NOMO-1 treated with DMSO at 0.1 percent for 48 hours (cell line): ENCODE data around the gene LMX1A.

Experiments
- DNase-seq: peaks from one replicate; lab custom pipeline; 2025; ENCODE audit not compliant: unreplicated experiment; lab: John Stamatoyannopoulos, UW

Gene LMX1A

GRCh38 chr1:165325460-165326203 is 30.9 kb downstream of the LMX1A start:
- no peak for DNase-seq

DNA sequence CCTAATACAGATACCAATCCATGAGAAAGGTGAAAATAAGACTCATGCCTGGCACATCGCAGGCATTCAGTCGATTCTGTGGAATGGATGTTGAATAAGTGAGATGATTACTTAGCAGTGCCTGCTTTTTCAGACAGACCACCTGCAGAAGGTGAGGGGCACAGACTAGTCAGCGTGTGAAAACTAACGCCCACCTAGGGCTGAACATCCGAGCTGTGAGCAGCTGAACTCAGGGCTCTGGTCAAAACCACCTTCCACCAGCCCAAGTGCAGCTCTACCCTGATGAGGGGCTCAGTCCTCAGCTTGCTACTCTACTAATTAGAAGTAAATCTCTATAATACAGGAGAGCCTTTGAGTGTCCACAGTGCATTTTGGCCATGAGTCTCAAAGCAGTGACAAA is 32.5 kb downstream of the LMX1A start:
- no peak for DNase-seq

DNA sequence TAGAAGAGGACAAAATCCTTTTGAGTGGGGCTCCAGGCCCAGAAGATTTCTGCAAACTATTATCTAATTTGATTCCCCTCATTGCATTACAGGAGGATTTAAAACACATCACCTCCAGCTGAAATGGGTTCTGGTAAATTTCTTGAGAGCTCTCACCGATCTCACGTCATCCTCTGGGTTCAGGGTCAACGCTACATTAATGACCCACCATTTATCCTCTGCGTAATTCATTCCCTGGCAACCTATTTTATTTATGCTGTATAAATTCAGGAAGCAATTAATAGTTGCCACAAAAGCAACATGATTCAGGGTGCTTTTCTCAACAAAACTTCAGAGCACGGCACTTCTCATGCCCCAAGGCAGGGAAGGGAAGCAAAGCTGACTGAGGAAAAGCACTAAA is 38.9 kb downstream of the LMX1A start:
- no peak for DNase-seq

GRCh38 chr1:165316153-165316772 is 40.3 kb downstream of the LMX1A start:
- no peak for DNase-seq

DNA sequence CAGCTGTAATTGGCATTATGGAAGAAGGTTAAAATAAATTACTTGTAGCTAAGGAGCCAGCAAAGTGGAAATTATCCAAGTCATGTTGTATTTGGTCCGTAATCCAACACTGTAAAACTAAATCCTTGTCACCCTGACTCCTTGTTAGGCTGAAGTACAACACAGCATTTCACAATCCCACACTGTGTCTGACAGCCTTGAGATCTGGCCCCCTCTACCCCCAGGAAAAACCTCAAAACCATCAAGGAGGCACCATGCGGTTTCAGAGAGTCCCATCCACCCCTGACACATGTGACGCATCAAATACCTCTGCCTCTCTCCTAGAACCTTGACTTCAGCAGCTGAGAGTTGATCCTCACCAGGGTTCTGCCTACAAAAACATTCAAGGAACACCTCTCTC is 41.0 kb downstream of the LMX1A start:
- no peak for DNase-seq

GRCh38 chr1:165313903-165314302 is 42.6 kb downstream of the LMX1A start:
- no peak for DNase-seq

DNA sequence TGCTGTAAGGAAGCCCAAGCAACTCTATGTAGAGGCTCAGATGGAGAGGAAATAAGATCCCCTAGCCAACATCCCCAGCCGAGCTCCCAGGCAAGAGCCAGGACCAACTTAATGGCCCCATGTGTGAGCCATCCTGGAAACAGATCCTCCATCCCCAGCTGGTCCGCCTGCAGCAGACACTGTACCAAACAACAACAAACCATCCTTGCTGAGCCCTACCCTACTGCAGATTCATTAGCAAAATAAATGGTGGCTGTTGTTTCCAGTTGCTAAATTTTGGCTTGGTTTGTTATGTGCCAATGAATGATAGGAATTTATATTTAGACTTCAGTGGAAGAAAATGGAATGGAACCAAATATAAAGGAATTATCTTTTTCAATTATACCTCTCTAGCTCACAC is 43.9 kb downstream of the LMX1A start:
- no peak for DNase-seq

GRCh38 chr1:165306543-165307434 is 49.7 kb downstream of the LMX1A start:
- no peak for DNase-seq

DNA sequence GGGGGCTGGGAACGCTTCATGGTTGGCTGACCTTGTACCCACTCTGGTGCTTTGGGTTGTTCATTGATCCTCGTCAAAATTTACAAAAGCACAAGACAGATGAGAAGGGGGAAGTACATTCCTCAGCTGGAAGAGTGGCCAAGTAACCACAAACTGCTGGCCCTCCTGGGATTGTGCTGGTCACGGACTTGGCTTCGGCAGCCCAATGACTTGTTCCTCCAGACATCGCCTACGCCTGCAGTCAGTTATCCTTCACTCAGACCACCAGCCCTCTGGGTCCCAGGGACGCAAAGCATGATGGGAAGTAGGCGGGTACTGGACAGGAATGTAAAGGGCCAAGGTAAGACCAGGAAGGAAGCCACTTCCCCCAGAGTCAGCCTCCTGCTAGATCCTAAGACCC is 53.1 kb downstream of the LMX1A start:
- no peak for DNase-seq

GRCh38 chr1:165300400-165300903 is 56.1 kb downstream of the LMX1A start:
- no peak for DNase-seq

DNA sequence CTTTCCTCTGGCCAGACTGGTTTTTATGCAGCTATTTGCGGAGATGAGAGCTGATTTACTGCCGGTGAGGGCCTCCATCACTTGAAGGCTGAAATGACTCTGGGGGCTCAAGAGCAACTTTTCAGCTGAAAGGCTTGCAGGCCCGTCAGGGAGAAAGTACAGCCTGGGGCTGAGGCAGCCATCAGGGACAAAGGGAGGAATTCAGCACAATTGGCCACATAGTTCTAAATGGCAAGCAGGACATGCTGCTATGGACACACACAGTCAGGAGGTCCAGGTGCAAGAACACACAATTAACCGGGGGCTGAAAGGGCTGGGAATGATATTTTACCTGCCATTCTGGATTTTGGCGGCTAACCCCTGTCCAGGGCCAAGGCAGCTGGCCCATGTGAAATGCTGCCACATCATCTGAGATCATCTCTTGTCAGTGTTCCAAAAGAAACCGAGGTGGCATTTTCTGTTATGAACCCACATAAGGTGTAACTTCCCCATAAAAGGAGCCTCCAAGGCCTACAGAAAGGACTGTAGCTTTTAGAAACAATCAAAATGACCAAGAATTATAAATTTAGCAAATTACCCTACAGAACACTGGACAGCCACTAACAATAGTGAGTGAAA is 58.2 kb downstream of the LMX1A start:
- no peak for DNase-seq

- DNase-seq, result no peak
Observed at GRCh38 chr1:165296205-165296604, 60.3 kb downstream of the LMX1A start.

- no peak for DNase-seq
Observed at GRCh38 chr1:165290148-165290547, 66.4 kb downstream of the LMX1A start.

- no peak for DNase-seq
Observed at GRCh38 chr1:165289556-165289955, 67.0 kb downstream of the LMX1A start.

- no peak for DNase-seq
Observed at GRCh38 chr1:165288350-165289120, 68.0 kb downstream of the LMX1A start.

DNA sequence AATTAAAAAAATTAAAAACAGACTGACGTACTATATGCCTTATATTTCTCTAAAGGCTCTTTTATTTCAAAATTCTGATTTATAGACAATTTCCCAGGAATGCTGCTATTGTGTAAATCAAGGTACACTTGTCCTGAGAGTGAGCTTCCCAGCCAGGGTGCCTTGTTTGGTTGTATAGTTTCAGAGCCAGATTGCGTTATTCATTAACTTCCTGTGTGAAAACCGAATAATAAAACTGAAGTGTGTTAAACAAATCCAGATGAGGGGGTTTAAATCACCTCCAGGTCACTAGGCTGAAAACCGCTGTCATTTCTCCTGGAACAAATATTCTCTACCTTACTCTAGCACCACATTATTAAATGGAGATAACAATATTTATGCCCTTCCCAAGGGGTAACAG is 68.7 kb downstream of the LMX1A start:
- DNase-seq, result no peak

GRCh38 chr1:165287329-165287728 is 69.2 kb downstream of the LMX1A start:
- no peak for DNase-seq

- DNase-seq, result no peak
Observed at GRCh38 chr1:165284454-165284853, 72.1 kb downstream of the LMX1A start.

- no peak for DNase-seq
Observed at GRCh38 chr1:165281207-165281901, 75.2 kb downstream of the LMX1A start.

- no peak for DNase-seq
Observed at GRCh38 chr1:165279882-165280281, 76.6 kb downstream of the LMX1A start.
